ENCODE results near the gene CAV3.
"Not testable (repeated sequence)": the region's sequence is repeated elsewhere in the genome, so short reads cannot be mapped to it uniquely, and the experiment has no call there.

Gene CAV3

GRCh38 chr3:8733332-8734094 lies at the start of gene CAV3:
CAV3 (plus strand) TSS chr3:8733802; CDS start chr3:8733877, 75 bp downstream.
- no peak for DNase-seq

- not testable (repeated sequence) for DNase-seq
Measured at GRCh38 chr3:8684992-8685391, 48.6 kb upstream of the CAV3 start.

GRCh38 chr3:8691295-8691694 lies 42.3 kb upstream of the CAV3 start:
- DNase-seq = not testable (repeated sequence)

GRCh38 chr3:8702560-8702959 lies 31.0 kb upstream of the CAV3 start:
- no peak for DNase-seq

GRCh38 chr3:8705575-8705974 lies 28.0 kb upstream of the CAV3 start:
- no peak for DNase-seq

- DNase-seq = no peak
Measured at GRCh38 chr3:8709287-8709686, 24.3 kb upstream of the CAV3 start.

- DNase-seq = no peak
Measured at GRCh38 chr3:8709801-8710507, 23.6 kb upstream of the CAV3 start.

- peak in 2 of 58 donors; percentile 3 to 30 for DNase-seq
Measured at GRCh38 chr3:8712045-8712907, 21.3 kb upstream of the CAV3 start.

GRCh38 chr3:8712908-8713255 lies 20.7 kb upstream of the CAV3 start:
- no peak for DNase-seq

- no peak for DNase-seq
Measured at GRCh38 chr3:8713901-8714759, 19.5 kb upstream of the CAV3 start.

- not testable (repeated sequence) for DNase-seq
Measured at GRCh38 chr3:8715757-8716156, 17.8 kb upstream of the CAV3 start.

- DNase-seq = no peak
Measured at GRCh38 chr3:8722808-8723207, 10.8 kb upstream of the CAV3 start.

GRCh38 chr3:8723612-8724011 lies 10.0 kb upstream of the CAV3 start:
- DNase-seq = no peak

- no peak for DNase-seq
Measured at GRCh38 chr3:8724108-8724752, 9.4 kb upstream of the CAV3 start.

- no peak for DNase-seq
Measured at GRCh38 chr3:8727605-8728512, 5.7 kb upstream of the CAV3 start.

- DNase-seq = no peak
Measured at GRCh38 chr3:8729479-8729878, 4.1 kb upstream of the CAV3 start.

- no peak for DNase-seq
Measured at GRCh38 chr3:8730656-8731055, 2.9 kb upstream of the CAV3 start.

- no peak for DNase-seq
Measured at GRCh38 chr3:8732413-8732812, 1.2 kb upstream of the CAV3 start.

- no peak for DNase-seq
Measured at GRCh38 chr3:8734137-8734878, 706 bp downstream of the CAV3 start.
